GM12864 (cell line): ENCODE data around the gene SNCB.

Experiments used
- DNase-seq: peaks from one replicate; pipeline ENCODE4 v3.0.0-alpha.2; 2011; ENCODE audit warnings: low read depth
- H3K4me3 ChIP-seq: 2 replicates; pipeline ENCODE4 v1.5.1; 2011; ENCODE audit warnings: mild to moderate bottlenecking, low read depth, low read length, control low read depth
- TF ChIP-seq, protein P1 (sequence below): IDR thresholded peaks from 2 replicates; pipeline ENCODE4 v1.5.1; 2011; ENCODE audit warnings: low read depth, mild to moderate bottlenecking, moderate library complexity, low read length, control low read depth, inconsistent platforms; ENCODE audit errors: missing control alignments

The SNCB gene

DNA sequence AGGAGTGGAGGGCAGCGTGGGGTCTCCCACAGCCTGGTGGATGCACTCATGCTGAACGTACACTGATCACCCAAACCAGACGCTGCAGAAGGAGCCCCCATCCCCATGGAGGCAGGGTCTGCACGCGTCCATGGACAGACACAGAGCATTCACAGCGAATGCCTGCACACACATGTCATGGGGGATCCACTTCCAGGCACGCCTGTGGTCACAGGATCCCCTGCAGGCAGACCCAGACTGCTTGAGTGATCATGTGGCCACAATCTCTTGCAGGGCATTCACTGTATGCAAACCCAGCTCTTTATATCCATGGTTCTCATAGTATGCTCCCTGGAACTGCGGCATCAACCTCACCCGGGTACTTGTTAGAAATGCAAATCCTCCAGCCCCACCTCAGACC is 5.4 kb downstream of the SNCB start:
- TF ChIP-seq, protein P1, sequence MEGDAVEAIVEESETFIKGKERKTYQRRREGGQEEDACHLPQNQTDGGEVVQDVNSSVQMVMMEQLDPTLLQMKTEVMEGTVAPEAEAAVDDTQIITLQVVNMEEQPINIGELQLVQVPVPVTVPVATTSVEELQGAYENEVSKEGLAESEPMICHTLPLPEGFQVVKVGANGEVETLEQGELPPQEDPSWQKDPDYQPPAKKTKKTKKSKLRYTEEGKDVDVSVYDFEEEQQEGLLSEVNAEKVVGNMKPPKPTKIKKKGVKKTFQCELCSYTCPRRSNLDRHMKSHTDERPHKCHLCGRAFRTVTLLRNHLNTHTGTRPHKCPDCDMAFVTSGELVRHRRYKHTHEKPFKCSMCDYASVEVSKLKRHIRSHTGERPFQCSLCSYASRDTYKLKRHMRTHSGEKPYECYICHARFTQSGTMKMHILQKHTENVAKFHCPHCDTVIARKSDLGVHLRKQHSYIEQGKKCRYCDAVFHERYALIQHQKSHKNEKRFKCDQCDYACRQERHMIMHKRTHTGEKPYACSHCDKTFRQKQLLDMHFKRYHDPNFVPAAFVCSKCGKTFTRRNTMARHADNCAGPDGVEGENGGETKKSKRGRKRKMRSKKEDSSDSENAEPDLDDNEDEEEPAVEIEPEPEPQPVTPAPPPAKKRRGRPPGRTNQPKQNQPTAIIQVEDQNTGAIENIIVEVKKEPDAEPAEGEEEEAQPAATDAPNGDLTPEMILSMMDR: no peak
- no peak for DNase-seq
- no peak overlapping the region for H3K4me3 ChIP-seq

DNA sequence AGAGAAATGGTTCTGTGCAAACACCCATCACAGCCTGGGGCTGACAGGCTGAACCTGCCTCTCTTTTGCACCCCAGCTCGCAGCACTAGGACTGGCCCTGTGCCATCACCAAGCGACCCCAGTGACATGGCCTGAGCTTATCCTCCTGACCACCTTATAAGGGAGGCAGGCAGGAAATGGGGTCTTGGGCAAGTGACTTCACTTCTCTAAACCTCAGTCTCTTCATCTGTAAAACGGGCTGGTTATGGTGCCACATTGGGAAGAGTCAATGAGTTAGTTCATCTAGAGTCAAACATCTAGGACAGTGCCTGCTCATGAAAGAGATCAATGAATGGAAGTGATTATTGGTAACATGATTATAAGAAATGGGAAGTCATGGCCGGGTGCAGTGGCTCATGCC is 6.2 kb downstream of the SNCB start:
- TF ChIP-seq, protein P1: no peak
- H3K4me3 ChIP-seq: no peak overlapping the region
- no peak for DNase-seq

DNA sequence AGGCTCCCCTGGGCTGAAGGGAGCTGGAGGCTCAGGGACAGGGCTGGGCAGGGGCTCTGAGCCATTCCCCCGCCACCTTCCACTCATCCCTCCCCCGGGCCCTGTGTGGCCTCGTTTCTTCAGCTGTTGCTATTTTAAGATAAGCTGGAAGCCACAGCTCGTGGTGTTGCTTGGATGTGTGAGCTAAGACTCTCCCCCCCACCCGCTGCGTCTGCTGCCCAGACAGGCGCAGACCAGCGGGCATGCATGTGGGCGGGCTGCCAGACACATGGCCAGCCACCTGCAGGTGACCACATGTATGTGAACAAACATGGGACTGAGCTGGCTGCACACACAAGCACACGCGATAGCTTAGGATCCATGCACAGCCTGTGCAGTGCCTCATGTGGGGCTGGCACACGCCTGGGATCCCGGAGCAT is 8.7 kb downstream of the SNCB start:
- H3K4me3 ChIP-seq: no peak overlapping the region
- no peak for DNase-seq
- TF ChIP-seq, protein P1: no peak

GRCh38 chr5:176620333-176620981 is 9.9 kb downstream of the SNCB start:
- TF ChIP-seq, protein P1: no peak
- DNase-seq: no peak
- no peak overlapping the region for H3K4me3 ChIP-seq

DNA sequence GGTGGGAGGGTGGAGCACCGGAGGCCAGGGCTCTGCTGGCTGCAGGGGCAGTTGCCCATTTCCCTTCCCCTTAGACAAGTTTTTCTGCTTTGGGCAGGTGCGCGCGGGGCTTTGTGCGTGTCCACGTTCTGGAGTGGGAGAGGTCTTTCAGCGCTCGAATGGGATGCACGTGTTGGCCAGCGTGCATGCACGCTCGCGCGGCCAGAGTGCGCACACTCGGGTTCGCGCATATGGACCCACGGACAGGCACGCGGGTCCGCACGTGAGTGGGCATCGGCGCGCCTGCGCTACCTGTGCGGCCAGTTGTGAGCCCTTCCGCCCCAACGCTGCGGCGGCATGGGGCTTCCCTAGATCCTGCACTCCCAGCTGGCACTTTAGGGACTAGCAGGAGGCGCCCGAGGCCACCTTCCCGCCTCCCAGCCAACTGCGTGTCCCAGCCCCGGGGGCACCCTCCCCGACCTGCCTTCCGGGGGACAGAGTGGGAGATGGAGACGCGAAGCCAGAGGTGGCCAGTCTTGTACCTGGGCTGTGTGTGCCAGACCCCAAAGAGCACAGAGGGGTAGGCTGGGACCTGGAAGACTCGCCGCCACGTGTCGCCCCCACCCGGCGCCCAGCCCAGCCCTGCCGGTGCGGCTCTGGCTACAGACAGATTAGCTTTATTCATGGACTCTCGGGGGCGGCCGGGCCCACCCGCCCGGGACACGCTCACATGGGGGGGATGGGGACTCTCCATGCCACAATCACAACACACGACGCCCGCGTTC is 10.6 kb downstream of the SNCB start:
- no peak for DNase-seq
- TF ChIP-seq, protein P1: no peak

GRCh38 chr5:176619203-176619568 is 11.1 kb downstream of the SNCB start:
- no peak overlapping the region for H3K4me3 ChIP-seq
- TF ChIP-seq, protein P1: peak; percentile 17
- DNase-seq: peak; percentile 21

More for the DNA sequence above, 10.6 kb downstream of the SNCB start:
- H3K4me3 ChIP-seq: no peak overlapping the region
